GM12874 (cell line): ENCODE data around the gene NEK10.

Experiments used
- CTCF ChIP-seq: IDR thresholded peaks from 2 replicates; pipeline ENCODE4 v1.5.1; 2011; ENCODE audit warnings: low read depth, mild to moderate bottlenecking, control low read depth, low read length, moderate library complexity; ENCODE audit not compliant: insufficient read depth

The NEK10 gene

DNA sequence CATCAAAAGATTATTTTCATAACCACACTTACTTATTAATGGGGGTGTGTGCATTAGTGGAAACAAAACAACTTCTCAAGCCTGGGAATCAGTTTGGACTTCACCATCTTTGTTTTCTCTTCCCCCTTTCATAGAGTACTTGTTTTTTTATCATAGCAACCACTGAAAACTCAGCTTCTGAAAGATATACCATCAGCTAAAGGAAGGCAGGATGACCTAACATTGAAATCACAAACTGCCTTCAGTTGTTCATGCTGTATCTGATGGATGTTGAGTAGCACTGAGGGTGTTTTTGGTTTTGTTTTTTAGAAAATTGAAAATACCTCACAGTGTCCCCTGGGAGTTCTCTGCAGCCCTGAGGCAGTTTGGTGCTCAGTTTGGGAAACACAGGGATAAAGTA, 46.5 kb downstream of the NEK10 start:
- no peak for TF ChIP-seq CTCF

DNA sequence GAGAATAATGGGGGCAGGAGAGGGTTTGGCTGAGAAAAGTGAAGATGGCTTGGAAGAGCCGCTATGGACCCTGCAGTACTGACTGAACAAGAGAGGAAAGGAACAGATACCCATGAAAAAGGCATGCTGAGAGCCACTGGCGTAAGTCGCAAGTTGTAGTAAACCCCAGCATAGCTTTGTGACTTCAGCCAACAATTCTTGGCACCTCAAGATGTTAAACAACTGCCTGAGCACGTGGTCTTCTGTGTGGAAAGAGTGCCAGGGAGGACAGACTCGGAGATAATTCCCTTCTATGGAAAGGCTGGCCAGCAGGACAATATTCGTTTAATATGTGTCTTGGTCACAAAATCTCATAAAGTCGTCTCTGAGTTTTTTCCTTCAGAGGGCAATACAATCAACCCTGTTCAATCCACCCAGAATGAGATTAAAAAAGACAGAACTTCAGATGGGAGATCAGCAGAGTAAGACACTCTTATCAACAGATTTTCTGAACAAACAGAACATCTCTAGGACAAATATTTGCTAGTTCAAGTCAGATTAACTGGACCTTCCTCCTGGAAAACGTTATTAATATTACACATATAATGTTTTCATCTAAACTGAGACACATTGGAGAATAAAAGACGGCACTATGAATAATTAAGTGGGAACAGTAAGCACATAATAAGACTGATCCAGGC, 49.2 kb downstream of the NEK10 start:
- TF ChIP-seq CTCF, result no peak

DNA sequence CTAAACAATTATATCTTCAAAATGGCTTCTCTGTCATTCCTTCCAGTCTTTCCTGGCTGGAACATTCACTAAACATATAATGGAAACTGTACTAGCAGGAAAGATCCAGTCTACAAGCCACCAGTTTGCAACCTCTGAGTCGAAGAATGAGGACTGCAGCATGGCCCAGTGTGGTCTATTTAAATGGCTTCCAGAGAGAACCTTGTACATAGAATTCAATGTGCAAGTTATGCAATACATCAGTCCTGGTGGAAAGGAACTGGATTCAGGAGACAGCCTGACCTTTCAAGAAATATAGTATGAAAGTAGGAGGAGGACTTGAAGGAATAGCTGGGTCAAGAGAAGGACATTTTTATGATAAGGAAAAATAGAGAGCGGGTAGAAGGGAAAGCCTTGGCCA, 49.9 kb downstream of the NEK10 start:
- TF ChIP-seq CTCF, result no peak

DNA sequence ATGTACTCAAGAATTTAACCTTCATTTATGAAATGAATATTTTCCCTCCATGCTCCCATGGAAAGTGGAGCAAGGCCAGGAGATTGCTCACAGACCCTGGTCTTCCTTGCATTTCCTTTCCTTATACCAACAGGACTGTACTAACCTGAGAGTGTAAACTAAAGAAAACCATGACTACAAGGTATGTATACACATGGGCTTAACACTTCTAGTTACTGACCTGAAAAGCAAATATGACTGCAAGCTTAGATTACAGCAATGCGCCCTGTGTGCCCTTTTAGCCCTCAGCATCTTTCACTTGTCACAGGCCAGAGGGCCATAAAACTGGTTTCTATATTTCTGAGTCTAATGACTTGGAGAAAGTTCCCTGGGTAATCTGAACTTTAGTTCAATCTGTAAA, 52.1 kb downstream of the NEK10 start:
- TF ChIP-seq CTCF, result no peak

GRCh38 chr3:27315003-27315402, 54.2 kb downstream of the NEK10 start:
- no peak for TF ChIP-seq CTCF

DNA sequence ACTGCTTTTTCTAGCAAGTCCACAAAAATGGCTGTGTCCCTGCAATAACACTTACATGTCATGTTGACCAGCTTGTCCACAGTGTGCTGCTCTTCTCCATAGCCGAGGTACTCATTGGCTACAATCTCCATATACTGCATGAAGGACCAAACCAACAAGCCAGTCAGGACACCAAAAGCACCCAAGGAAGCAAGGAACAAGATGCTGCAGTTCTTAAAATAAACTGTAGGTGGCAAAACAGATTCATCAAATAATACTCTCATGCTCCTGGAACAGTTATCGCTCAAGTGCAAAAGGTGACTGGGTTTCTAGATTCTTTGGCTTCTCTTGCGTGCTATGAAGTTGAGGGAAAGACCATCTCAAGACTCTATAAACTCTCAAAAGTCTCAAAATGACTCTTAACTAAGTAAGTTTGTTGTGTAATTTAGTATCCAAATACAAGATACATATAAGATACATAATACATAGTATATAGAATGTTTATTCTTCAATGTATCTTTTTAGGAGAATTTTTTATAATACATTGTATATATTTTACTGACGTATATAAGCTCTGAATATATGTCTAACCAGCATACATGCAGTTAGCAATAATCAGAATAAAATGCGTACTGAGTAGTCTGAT, 57.0 kb downstream of the NEK10 start:
- TF ChIP-seq CTCF, result peak; percentile 59

- no peak for TF ChIP-seq CTCF
Measured at GRCh38 chr3:27311400-27311799, 57.8 kb downstream of the NEK10 start.

GRCh38 chr3:27310688-27311087, 58.5 kb downstream of the NEK10 start:
- no peak for TF ChIP-seq CTCF
